ENCODE data around the gene FRYL. TPM values are rescaled to one million over a fixed set of nuclear protein-coding genes. Genes with fewer than 3 reads are reported as not detected.

FRYL gene
- polyA plus RNA-seq, 4 donors = 17.0 to 78.4 (median 21.4) TPM

DNA sequence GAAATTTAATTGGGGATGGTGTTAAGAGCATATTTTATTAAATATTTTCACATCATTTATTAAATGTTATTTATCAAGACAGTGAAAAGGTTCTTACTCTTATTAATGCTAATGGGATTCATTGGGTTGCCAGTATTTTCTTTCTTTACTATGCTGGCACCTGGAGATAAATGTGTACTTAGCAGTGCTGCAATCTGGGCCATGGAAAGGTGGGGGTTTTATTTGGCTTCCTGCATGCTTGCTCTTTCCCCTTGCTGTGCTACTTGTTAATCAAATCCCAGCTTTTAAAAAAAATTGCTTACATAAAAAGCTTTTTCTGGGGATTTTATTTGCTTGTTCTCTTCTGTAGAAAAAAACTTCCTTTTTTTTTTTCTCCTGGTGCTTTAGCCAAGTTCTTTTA lies 241.7 kb downstream of the FRYL start:
- H3K4me1 ChIP-seq (ENCODE audit: control insufficient read depth in 3 of 3, insufficient read depth in 2 of 3, low read depth in 1 of 3, low read length in 2 of 3) = no peaks in the 10 kb centered on the region
- H3K9me3 ChIP-seq (ENCODE audit: control insufficient read depth in 2 of 2, insufficient read depth in 1 of 2, low read depth in 1 of 2, low read length in 1 of 2) = no peaks in the 10 kb centered on the region
- DNase-seq (no peak), FAIRE-seq (no peak)
- no peaks in the 10 kb centered on the region for H3K27me3 ChIP-seq (ENCODE audit: control insufficient read depth in 3 of 3, insufficient read depth in 3 of 3, low read length in 3 of 3)
- no peak overlapping the region for H3K4me3 ChIP-seq (ENCODE audit: low read depth in 1 of 3, low read length in 3 of 3)
- no peak overlapping the region for H3K27ac ChIP-seq (ENCODE audit: low read depth in 1 of 3, low read length in 2 of 3)
- H3K36me3 ChIP-seq (ENCODE audit: control insufficient read depth in 3 of 3, insufficient read depth in 2 of 3, low read depth in 1 of 3, low read length in 3 of 3) = peaks cover 13 to 26% (median 18%) of the 10 kb centered on the region in 3 donors

DNA sequence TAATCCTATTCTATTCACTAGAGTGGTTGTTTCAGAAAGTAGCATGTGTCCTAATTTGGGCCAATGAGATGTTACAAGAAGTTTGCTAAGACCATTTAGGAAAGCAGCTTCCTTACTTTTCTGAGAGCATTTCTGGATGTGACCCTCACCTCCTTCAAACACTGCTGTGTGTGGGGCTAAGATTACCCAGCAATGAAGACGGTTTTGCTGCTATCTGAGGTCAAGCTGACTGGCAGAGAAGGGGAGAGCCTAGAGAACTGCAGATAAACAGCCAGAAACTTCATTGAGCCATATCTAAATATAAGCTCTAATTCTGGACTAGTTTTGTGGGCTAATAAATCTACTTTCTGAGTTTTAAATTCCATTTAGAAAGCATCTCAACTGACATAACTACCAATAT lies 253.7 kb downstream of the FRYL start:
- Histone ChIP-seq H3K36me3 (ENCODE audit: control insufficient read depth in 3 of 3, insufficient read depth in 2 of 3, low read depth in 1 of 3, low read length in 3 of 3) (peaks cover 9 to 30% (median 15%) of the 10 kb centered on the region in 3 donors), H3K4me3 (ENCODE audit: low read depth in 1 of 3, low read length in 3 of 3) (no peak overlapping the region), H3K27ac (ENCODE audit: low read depth in 1 of 3, low read length in 2 of 3) (no peak overlapping the region), H3K27me3 (ENCODE audit: control insufficient read depth in 3 of 3, insufficient read depth in 3 of 3, low read length in 3 of 3) (no peaks in the 10 kb centered on the region), H3K9me3 (ENCODE audit: control insufficient read depth in 2 of 2, insufficient read depth in 1 of 2, low read depth in 1 of 2, low read length in 1 of 2) (no peaks in the 10 kb centered on the region), H3K4me1 (ENCODE audit: control insufficient read depth in 3 of 3, insufficient read depth in 2 of 3, low read depth in 1 of 3, low read length in 2 of 3) (no peaks in the 10 kb centered on the region)
- 92 to 94% (median 93%) methylated on average over 1 of the region's 1 CpG for WGBS, 3 donors
- DNase-seq = no peak
- FAIRE-seq = no peak

DNA sequence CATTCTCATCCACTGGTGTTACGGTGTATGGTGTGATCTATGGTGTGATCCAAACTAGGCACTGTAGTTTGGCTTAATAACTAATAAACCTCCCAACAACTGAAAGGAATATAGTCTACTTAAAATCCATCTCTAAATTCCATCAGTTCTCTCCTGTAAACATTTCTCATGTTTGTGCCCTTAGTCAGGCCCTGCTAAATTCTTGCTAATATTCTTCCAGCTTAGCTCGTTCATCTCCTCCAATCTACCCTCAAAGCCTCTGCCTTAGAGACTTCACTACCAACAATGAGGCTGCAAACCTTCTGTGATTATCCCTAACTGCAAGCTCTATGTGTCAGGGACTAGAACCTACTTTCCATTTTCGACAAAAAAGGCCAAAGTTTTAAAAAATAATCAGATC lies 261.9 kb downstream of the FRYL start:
- H3K4me1 ChIP-seq (ENCODE audit: control insufficient read depth in 3 of 3, insufficient read depth in 2 of 3, low read depth in 1 of 3, low read length in 2 of 3) = no peaks in the 10 kb centered on the region
- H3K27me3 ChIP-seq (ENCODE audit: control insufficient read depth in 3 of 3, insufficient read depth in 3 of 3, low read length in 3 of 3) = no peaks in the 10 kb centered on the region
- no peak for FAIRE-seq
- H3K4me3 ChIP-seq (ENCODE audit: low read depth in 1 of 3, low read length in 3 of 3) = no peak overlapping the region
- H3K9me3 ChIP-seq (ENCODE audit: control insufficient read depth in 2 of 2, insufficient read depth in 1 of 2, low read depth in 1 of 2, low read length in 1 of 2) = no peaks in the 10 kb centered on the region
- WGBS, 3 donors = 92 to 96% (median 93%) methylated on average over 3 of the region's 3 CpGs
- H3K27ac ChIP-seq (ENCODE audit: low read depth in 1 of 3, low read length in 2 of 3) = no peak overlapping the region
- H3K36me3 ChIP-seq (ENCODE audit: control insufficient read depth in 3 of 3, insufficient read depth in 2 of 3, low read depth in 1 of 3, low read length in 3 of 3) = peaks cover 16 to 27% (median 25%) of the 10 kb centered on the region in 3 donors
- DNase-seq = no peak

DNA sequence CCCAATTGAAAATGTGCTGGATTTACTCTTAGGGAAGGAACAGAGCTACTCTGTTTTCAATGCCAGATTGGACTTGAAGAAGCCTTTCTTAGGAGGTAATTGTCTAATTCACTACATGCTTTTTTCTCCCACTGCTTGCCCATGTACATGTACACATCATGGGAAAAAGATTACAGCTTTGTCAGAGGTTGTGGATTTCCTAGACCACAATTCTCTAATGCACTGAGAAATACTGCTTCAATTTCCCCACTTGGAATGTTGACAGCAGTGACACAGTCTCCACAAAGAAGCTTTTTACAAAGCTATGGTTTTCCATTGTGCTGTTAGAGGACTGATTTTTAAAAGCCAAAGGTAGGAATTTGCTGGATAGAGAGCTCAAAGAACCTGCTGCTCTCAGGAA lies 270.5 kb downstream of the FRYL start:
- Histone ChIP-seq H3K4me1 (ENCODE audit: control insufficient read depth in 3 of 3, insufficient read depth in 2 of 3, low read depth in 1 of 3, low read length in 2 of 3) (no peaks in the 10 kb centered on the region), H3K9me3 (ENCODE audit: control insufficient read depth in 2 of 2, insufficient read depth in 1 of 2, low read depth in 1 of 2, low read length in 1 of 2) (no peaks in the 10 kb centered on the region), H3K36me3 (ENCODE audit: control insufficient read depth in 3 of 3, insufficient read depth in 2 of 3, low read depth in 1 of 3, low read length in 3 of 3) (peaks cover 11 to 37% (median 16%) of the 10 kb centered on the region in 3 donors), H3K4me3 (ENCODE audit: low read depth in 1 of 3, low read length in 3 of 3) (no peak overlapping the region), H3K27me3 (ENCODE audit: control insufficient read depth in 3 of 3, insufficient read depth in 3 of 3, low read length in 3 of 3) (no peaks in the 10 kb centered on the region), H3K27ac (ENCODE audit: low read depth in 1 of 3, low read length in 2 of 3) (no peak overlapping the region)
- DNase-seq (no peak), FAIRE-seq (no peak)

DNA sequence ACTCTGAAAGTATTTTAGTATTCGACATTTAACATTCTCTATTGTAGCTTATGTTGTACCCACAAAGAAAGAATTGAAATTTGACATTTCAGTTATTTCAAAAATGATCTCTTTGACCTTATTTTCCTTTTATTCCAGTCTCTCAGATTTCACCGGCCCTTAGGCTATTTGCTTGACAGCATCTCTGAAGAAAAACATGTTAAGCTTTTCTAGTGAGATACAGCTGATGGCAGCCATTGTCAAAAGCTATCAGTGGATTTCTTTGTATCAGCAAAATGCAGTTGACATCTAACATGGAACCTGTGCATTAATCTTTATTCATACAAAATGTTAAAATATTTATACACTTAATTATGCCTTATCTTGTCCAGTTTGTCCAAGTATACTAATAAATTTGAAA lies 273.4 kb downstream of the FRYL start:
- H3K4me1 ChIP-seq (ENCODE audit: control insufficient read depth in 3 of 3, insufficient read depth in 2 of 3, low read depth in 1 of 3, low read length in 2 of 3) = no peaks in the 10 kb centered on the region
- WGBS, 3 donors = 92 to 98% (median 98%) methylated on average over 2 of the region's 2 CpGs
- H3K36me3 ChIP-seq (ENCODE audit: control insufficient read depth in 3 of 3, insufficient read depth in 2 of 3, low read depth in 1 of 3, low read length in 3 of 3) = peaks cover 11 to 28% (median 13%) of the 10 kb centered on the region in 3 donors
- no peak overlapping the region for H3K4me3 ChIP-seq (ENCODE audit: low read depth in 1 of 3, low read length in 3 of 3)
- no peak overlapping the region for H3K27ac ChIP-seq (ENCODE audit: low read depth in 1 of 3, low read length in 2 of 3)
- H3K27me3 ChIP-seq (ENCODE audit: control insufficient read depth in 3 of 3, insufficient read depth in 3 of 3, low read length in 3 of 3) = no peaks in the 10 kb centered on the region
- no peak for FAIRE-seq
- H3K9me3 ChIP-seq (ENCODE audit: control insufficient read depth in 2 of 2, insufficient read depth in 1 of 2, low read depth in 1 of 2, low read length in 1 of 2) = no peaks in the 10 kb centered on the region
- no peak for DNase-seq

DNA sequence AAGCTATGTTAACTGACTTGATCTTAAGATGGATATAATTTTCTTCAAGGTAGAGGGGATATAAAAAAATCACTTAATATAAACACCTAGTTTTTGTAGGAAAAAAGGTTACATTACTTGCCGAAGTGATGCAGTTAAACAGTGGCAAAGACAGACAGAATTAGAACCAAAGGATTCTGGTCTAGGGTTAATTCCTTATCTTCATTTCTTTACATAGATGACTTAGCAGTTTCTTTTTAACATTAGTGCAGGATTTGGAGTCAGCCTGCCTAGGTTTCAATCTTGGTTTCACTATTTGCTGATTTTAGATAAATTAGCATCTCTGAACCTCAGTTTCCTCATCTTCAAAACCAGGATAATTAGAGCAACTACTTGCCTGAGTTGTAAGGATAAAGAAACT lies 275.7 kb downstream of the FRYL start:
- DNase-seq (no peak), FAIRE-seq (no peak)
- Histone ChIP-seq H3K27ac (ENCODE audit: low read depth in 1 of 3, low read length in 2 of 3) (no peak overlapping the region), H3K27me3 (ENCODE audit: control insufficient read depth in 3 of 3, insufficient read depth in 3 of 3, low read length in 3 of 3) (no peaks in the 10 kb centered on the region), H3K4me1 (ENCODE audit: control insufficient read depth in 3 of 3, insufficient read depth in 2 of 3, low read depth in 1 of 3, low read length in 2 of 3) (no peaks in the 10 kb centered on the region), H3K9me3 (ENCODE audit: control insufficient read depth in 2 of 2, insufficient read depth in 1 of 2, low read depth in 1 of 2, low read length in 1 of 2) (no peaks in the 10 kb centered on the region), H3K36me3 (ENCODE audit: control insufficient read depth in 3 of 3, insufficient read depth in 2 of 3, low read depth in 1 of 3, low read length in 3 of 3) (peaks cover 7 to 17% (median 16%) of the 10 kb centered on the region in 3 donors), H3K4me3 (ENCODE audit: low read depth in 1 of 3, low read length in 3 of 3) (no peak overlapping the region)
- WGBS, 3 donors = 48 to 65% (median 55%) methylated on average over 1 of the region's 1 CpG

DNA sequence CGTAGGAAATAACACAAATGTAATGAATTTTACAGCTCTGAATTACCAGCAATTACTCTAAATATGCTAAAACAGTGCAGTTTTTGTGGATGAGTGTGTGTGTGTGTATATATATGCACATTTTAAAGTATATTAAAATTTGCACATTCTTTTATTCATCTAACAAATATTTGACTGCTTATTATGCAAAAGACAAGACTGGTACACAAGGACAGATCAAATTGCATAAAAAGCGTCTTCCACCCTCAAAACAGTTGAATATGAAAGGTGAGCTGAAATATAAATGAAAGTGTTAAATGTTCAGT lies 276.1 kb downstream of the FRYL start:
- Histone ChIP-seq H3K27ac (ENCODE audit: low read depth in 1 of 3, low read length in 2 of 3) (no peak overlapping the region), H3K9me3 (ENCODE audit: control insufficient read depth in 2 of 2, insufficient read depth in 1 of 2, low read depth in 1 of 2, low read length in 1 of 2) (no peaks in the 10 kb centered on the region), H3K36me3 (ENCODE audit: control insufficient read depth in 3 of 3, insufficient read depth in 2 of 3, low read depth in 1 of 3, low read length in 3 of 3) (peaks cover 7 to 17% (median 14%) of the 10 kb centered on the region in 3 donors), H3K27me3 (ENCODE audit: control insufficient read depth in 3 of 3, insufficient read depth in 3 of 3, low read length in 3 of 3) (no peaks in the 10 kb centered on the region), H3K4me1 (ENCODE audit: control insufficient read depth in 3 of 3, insufficient read depth in 2 of 3, low read depth in 1 of 3, low read length in 2 of 3) (no peaks in the 10 kb centered on the region), H3K4me3 (ENCODE audit: low read depth in 1 of 3, low read length in 3 of 3) (no peak overlapping the region)
- DNase-seq = no peak
- no peak for FAIRE-seq
- WGBS, 3 donors = 60 to 83% (median 78%) methylated on average over 2 of the region's 2 CpGs

DNA sequence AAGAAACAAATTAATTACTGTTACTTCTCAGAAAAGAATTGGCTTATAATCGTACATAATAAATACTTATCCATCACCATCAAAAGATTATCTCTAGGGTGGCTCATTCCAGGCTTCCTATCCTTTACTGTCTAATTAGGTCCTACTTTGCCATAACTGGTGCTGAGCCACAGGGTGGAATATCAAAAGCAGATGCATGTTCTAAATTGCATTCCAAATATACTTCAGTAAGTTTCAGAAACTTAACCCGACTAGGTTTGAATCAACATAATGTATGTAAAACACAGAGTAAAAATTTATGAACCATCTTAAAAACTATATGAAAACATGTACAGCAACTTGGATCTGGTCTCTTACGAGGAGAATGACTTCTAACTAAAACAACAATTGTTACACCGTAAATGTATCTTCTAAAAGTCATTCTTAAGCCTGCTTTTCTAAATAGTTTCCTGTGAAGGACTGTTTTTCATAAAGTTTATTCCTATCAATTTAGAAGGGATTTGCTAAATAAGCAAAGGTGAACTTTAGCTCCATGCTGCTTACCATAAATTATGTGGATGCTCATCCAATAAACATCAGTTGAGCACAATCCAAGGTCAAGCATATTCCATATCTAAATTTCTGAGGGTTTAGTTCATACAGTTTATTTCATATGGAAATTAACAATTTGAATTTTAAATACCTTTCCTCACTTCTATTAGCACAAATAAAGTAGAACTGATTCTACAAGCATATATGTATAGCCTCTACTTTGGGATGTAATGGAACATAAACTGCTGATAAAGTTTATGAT lies 276.6 kb downstream of the FRYL start:
- no peak overlapping the region for H3K27ac ChIP-seq (ENCODE audit: low read depth in 1 of 3, low read length in 2 of 3)
- no peak overlapping the region for H3K4me3 ChIP-seq (ENCODE audit: low read depth in 1 of 3, low read length in 3 of 3)
- peaks cover 2 to 15% (median 11%) of the 10 kb centered on the region in 3 donors for H3K36me3 ChIP-seq (ENCODE audit: control insufficient read depth in 3 of 3, insufficient read depth in 2 of 3, low read depth in 1 of 3, low read length in 3 of 3)
- 65 to 71% (median 66%) methylated on average over 4 of the region's 4 CpGs for WGBS, 3 donors
- DNase-seq (no peak), FAIRE-seq (no peak)
- no peaks in the 10 kb centered on the region for H3K9me3 ChIP-seq (ENCODE audit: control insufficient read depth in 2 of 2, insufficient read depth in 1 of 2, low read depth in 1 of 2, low read length in 1 of 2)
- no peaks in the 10 kb centered on the region for H3K4me1 ChIP-seq (ENCODE audit: control insufficient read depth in 3 of 3, insufficient read depth in 2 of 3, low read depth in 1 of 3, low read length in 2 of 3)
- no peaks in the 10 kb centered on the region for H3K27me3 ChIP-seq (ENCODE audit: control insufficient read depth in 3 of 3, insufficient read depth in 3 of 3, low read length in 3 of 3)

DNA sequence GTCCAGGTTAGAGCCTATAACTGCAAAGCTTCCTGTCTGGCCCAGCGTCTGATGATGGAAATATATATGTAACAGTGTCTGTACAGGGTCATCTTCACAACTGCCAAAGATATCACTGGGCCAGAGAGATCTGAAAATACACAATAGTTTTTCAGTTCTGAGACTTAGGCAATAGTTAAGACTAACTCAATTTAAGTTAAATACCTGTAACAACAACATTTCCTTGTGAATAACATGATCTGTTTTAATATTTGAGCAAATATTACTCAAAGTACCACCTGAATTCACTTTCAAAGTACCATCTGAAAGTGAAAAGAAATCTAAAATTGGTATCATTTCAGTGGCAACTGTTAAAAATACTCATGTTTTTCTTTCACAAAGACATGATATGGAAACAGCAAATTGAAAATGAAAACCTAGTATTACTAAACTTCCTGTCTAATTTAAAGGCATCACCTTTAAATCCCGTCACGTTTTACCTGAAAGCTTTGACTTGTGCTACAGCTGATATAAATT lies 280.5 kb downstream of the FRYL start:
- FAIRE-seq = no peak
- Histone ChIP-seq H3K4me3 (ENCODE audit: low read depth in 1 of 3, low read length in 3 of 3) (no peak overlapping the region), H3K4me1 (ENCODE audit: control insufficient read depth in 3 of 3, insufficient read depth in 2 of 3, low read depth in 1 of 3, low read length in 2 of 3) (no peaks in the 10 kb centered on the region), H3K27me3 (ENCODE audit: control insufficient read depth in 3 of 3, insufficient read depth in 3 of 3, low read length in 3 of 3) (no peaks in the 10 kb centered on the region), H3K27ac (ENCODE audit: low read depth in 1 of 3, low read length in 2 of 3) (no peak overlapping the region), H3K36me3 (ENCODE audit: control insufficient read depth in 3 of 3, insufficient read depth in 2 of 3, low read depth in 1 of 3, low read length in 3 of 3) (peaks cover 2 to 10% (median 7%) of the 10 kb centered on the region in 3 donors), H3K9me3 (ENCODE audit: control insufficient read depth in 2 of 2, insufficient read depth in 1 of 2, low read depth in 1 of 2, low read length in 1 of 2) (no peaks in the 10 kb centered on the region)
- WGBS, 3 donors = 75 to 87% (median 82%) methylated on average over 3 of the region's 3 CpGs
- no peak for DNase-seq

Measured in small intestine (tissue), 7 donors.